ENCODE results near the gene SNCAIP.
"Not testable (repeated sequence)": the region's sequence is repeated elsewhere in the genome, so short reads cannot be mapped to it uniquely, and the experiment has no call there.

SNCAIP gene

DNA sequence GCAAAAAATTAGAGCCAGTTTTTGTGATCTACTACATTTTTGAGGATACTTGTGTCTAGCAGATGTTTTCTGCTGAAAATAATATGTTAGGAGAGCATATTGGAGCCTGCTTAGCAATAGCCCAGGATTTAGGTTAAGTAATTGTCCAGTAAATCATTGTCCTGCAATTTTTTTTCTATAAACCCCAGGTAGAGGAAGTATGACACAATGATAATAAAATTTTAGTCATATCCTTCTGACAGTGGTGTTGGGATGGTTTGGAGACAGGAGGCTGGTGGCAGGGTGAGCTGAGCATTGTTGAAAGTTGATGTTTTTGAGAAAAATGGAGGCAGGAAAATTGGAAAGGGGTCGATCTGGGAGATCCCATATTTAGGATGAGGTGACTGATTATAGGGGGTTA lies 3.5 kb downstream of the SNCAIP start:
- DNase-seq = no peak

DNA sequence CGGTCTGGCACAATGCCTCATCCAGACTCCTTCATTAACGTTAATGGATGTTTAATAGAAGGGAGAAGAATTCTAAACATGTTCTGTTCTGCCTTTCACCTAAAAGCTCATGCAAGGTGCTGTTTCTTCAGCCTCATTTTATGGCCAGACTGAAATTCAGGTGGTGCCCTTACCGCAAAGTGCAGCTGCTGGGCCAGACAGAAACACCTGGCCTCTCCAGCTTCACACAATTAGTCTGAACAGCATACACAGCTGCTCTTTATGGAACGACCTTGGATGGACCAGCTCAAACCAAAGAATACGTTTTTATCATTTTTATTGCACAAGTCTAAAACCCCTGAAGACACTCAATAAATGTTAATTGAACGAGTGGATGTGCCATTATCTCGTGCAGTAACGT lies 4.6 kb downstream of the SNCAIP start:
- DNase-seq = no peak

DNA sequence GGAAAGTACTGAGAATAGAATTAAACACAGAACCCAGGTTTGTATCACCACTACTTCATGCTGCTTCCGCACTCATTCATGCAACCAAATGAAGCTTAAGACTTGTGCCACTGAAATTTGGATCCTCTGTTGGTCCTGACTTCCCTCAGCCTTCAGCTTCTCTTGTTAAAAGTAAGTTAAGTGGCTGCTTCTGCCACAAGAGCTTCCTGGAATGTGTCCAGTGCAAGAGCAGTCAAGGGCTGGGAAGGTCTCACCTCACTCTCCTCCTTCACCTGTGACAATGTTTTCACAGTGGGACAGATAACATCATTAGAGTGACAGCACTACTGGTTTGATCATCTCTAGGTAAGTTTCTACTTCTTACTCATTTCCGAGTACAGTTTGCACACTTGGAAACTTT lies 7.9 kb downstream of the SNCAIP start:
- DNase-seq = no peak

DNA sequence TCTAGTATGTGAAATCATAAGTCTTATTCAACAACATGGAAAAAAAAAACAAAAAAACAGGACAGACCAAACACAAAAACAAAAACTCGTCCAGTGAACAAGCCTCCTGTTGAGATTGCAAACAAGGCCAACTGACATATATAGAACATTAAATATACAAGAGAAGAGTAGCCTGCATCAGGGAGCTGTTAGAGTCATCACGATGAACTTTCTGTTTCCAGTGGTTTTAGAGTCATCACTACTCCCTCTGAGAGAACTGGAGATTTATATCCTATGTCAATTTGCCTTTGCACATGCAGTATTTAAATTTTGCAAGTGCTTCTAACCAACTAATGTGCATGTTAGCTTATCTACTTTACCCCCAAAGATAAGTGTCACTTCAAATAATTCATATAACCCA lies 9.9 kb downstream of the SNCAIP start:
- DNase-seq = no peak

DNA sequence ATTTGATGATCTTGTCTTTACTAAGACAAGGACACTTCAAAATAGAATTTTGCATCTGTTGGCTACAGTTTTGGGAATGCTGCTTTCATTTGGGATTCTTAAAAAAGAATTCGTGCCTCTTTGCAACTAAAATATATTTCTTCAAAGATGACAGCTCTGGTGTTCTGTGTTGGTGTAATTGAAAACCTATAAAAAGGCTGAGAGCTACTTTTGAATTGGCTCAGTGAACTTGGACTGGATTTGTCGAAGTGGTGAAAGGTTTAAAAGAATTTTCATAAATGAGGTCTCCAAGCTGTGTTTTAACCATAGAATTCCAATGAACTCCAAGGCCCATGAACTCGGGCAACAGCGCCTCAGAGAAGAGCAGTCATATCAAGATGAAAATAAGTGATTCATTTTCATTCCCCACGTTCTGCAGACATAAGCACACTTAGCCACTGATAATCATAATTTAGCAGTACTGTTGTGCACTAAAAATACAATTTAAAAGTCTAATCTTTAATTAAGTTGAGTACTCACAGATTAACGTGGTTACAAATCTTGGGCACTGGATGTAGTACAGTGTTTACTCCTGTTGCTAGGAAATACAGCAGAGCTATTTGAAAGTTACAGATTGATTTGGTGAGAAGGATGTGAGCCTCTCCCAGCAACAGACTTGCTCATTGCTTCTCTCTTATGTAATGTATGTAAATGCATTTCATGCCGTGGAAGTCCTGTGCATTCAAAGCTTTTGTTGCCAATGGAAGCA lies 10.9 kb downstream of the SNCAIP start:
- peak; percentile 37 for DNase-seq

DNA sequence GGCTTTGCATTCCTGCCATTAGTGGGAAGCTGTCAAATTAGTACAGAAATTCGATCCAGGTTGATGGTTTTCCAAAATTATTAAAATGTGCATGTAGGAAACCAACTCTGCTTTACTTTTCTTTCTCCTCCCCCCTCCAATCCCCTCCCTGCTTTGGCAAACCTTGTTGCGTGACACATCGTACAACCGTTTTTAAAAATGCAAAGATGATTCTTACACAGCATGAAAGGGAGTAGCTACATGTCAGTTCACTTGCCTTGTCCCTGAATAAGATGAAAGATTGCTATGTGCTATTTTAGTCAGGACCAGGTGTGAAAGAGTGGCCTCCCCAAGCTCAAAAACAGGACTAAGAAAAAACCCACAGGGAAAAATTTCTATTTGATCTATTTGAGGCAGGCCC lies 11.7 kb downstream of the SNCAIP start:
- DNase-seq = no peak

DNA sequence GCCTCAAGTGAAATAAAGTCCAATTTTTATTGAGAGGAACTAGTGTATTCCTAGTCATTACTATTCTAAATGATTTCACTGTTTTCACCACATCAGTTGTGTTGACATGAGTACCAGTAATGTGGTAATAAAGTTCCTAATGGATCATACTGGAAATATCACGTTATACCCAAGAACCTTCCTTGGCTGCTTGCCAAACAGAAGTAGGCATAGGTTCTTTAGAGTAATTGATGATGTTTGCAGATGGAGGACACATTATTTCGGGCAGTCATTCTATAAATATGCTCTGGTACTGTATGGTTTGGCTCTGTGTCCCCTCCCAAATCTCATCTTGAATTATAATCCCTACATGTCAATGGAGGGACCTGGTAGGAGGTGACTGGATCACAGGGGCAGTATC lies 15.1 kb downstream of the SNCAIP start:
- no peak for DNase-seq

DNA sequence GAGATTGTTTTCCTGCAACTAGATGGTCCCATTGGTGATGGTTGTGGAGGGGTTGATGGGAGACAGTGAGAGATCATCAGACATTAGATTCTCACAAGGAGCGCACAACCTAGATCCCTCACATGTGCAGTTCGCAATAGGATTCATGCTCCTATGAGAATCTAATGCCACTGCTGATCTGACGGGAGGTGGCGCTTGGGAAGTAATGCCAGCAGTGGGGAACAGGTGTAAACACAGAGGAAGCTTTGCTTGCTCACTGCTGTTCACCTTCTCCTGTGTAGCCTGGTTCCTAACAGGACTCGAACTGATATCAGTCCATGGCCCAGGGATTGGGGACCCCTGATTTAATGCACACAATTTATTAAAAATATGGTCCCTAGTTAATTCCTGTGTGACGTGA lies 18.8 kb downstream of the SNCAIP start:
- DNase-seq = no peak

DNA sequence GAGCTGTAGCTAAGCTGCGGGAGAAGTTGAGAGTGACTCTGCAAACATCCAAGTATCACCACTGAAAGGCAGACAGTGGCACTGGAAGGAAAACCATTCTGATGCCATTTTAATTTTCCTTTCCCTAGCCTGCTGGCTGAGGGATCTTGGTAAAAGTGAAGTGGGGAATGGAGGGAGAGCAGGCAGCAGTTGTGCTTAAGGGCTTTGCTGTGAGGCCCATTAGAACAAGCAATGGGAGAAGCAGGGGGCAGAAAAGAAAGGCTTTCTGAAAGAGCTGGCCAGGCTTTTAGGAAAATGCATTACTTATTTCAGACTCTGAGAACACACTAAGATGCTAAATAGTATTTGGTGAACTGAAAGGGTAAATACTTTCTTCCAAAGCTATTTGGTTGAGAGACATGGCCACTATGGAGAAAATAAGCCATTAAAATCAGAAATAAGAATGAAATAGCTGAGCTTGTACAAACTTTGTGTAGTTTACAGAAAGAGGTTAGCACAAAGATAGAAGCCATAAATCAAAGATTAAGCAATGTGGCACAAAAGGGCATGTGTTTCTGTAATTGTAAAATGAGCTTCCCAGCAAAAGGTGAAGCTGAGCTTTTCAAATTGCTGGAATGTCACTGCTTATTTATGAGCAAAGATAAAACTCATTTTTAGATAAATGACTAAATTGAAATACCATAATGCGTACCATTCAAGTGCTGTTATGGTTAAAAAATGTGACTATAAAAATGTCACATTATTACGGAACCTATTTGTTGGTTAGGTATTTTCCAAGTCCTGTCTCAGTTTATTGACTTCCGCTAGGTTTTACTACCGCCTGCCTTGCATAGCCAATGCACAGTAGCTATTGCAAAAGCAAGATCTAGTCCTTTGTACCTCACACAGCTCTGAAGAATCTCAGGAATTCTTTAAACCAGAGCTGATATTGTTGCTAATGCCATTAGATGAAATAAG lies 20.8 kb downstream of the SNCAIP start:
- DNase-seq = no peak

DNA sequence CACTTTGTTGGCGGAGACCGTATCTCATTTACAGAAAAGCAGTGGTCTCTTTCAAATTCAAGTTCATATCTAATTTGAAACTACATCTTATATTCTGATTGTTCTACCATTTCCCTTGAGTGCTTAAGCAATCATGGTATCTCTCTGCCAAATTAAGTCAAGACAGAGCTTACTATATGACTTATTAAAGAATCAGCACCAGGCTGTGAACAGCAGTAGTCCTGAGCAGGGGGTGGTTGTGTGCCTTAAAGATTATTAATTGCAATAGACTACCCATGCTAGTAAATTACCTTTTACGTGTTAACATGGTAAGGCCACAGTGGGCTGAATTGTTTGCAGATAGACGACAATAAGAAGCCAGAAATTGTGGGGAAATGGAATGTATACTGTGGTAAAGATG lies 21.5 kb downstream of the SNCAIP start:
- no peak for DNase-seq

DNA sequence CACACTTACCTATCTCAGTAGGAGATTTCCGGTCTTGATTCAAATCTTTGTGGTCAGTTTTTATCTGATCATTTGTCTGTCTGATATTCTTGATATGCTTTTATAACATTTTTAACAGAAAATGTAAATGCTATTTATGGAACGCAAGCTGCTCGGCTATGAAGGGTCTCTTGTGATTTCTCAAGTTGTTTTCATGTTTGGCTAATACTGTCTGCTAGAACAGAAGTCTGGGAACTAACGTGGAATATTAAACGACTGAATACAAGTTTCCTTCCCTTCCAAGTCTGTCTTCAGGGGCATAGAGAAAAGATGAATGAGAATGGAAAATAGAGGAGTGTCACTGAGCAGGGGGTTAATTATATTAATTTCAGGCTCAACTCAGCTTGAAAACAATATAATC lies 27.6 kb downstream of the SNCAIP start:
- DNase-seq = no peak

DNA sequence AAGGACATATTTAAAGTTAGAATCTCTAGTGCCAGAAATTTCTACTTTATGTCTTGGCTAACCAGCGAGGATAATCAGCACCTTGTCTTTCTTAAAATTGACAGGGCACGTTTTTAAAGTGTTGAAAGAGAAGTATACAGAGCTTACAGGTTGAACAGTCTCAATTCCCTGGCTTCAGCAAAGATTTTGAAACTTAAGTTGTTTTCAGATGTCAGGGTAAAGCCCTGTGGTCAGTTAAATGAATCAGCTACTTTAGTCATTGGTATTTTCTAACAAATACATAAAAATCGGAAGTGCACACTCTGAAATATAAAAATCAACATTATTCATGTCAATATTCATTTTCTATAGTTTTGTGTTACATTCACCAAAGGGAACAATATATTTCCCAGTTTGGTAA lies 29.1 kb downstream of the SNCAIP start:
- no peak for DNase-seq

DNA sequence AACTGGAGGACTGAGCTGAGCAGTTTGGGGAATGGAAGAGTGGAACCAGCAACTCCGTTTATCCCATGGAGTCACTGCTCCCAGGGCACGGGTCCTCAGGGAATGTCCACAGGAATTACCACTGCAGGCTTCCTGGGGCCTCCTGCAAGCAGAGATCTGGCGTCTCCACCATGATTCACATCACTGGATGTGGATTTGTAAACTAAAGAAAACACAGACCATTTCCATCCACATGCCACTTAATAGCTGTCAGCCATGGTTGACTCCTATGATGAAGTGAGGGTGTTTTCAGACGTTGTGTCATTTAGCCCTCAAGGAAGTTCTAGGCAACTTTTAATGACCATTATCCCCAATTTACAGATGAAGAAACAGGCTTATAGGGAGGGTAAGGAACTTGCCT lies 30.2 kb downstream of the SNCAIP start:
- DNase-seq = no peak

DNA sequence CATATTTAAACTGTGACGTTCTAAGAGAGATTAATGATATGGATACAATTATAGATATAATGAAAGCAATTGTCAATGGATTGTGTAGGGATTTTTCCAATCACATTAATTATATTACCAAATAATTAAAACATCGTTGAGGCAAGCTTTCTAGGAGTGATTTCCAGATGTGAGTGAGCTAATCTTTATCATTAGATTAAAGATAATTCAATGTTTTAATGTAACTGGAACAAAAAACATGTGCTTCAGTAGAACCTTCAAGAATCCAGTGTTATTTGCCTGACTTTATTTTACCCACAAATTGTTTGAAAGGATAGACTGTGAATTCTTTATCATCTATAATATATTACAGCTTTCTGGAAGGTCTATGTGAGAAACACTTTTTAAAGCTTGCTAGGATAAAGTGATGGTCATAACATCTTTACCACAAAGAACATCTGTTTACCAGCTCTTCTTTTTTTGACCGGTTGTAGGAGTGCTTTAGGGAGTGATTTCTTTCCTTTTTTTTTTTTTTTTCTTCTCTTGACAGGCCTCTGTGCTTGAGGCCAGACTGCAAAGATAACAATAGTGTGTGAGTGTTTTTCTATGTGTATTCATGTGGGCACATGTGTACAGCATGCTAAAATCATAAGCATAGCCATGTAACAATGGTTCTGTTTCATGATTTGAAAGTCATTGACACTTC lies 35.0 kb downstream of the SNCAIP start:
- DNase-seq = no peak

DNA sequence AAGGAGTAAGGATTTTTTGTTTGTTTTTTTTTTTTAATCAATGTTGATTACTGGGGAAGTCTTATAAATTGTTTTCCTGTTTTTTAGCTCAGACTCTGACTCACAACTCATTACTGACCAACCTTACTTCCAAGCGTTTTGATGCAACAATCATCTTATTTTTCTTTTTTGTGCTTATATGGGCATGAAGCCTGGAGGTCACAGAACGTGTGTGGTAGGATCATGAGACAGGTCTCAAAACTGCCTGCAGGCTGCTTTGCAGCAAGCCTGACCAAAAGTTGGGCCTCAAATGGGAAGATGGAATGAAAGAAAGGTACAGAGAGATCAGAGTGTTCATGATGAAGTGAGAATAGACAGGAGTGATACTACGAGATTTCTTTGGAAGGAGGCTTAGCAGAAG lies 38.5 kb downstream of the SNCAIP start:
- DNase-seq = no peak

DNA sequence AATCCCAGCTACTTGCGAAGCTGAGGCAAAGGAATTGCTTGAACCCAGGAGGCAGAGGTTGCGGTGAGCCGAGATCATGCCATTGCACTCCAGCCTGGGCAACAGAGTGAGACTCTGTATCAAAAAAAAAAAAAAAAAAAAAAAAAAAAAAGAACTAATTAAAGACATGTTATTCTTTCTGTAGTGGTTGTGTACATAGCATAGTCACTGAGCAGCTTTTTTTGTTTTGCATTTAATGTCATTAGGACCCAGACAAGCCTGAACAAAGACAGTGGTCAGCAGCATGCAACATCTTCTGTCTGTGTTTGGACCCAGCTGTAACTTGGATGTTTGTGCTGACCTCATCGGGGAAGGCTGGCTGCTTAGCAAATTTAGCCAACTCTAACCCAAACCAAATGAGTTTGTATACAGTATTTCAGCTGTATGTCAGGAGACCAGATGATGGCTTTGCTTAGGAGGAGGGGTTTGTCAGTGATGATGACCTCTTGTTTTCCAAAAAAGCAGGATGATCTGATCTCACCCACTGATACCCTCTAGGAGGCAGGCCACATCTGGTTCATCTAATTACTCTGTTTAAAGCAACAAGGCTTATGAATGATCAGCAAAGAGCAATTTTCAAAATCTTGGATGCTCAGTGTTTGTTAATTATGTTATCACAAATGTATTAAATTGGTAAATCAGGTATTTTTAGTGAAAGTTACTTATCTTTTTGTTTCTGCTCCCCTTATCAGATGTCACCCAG lies 39.5 kb downstream of the SNCAIP start:
- DNase-seq = no peak

DNA sequence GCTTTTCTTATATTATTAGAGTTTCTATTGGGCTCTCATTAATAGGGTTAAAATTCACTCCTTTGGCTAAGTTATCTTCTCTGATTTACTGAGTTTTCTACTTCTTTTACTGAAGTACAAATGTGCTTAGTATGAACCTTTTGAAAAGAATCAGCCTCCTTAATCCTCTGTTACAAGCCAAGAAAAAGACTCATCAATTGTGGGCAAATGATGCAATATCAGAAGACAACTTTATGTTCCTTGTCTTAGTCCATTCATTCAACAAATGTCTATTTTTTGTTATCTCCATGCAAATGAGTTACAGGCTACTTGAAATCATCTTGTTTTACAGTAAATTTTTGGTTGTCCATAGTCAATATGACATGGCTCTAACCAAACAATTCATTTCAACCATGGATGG lies 40.3 kb downstream of the SNCAIP start:
- no peak for DNase-seq

DNA sequence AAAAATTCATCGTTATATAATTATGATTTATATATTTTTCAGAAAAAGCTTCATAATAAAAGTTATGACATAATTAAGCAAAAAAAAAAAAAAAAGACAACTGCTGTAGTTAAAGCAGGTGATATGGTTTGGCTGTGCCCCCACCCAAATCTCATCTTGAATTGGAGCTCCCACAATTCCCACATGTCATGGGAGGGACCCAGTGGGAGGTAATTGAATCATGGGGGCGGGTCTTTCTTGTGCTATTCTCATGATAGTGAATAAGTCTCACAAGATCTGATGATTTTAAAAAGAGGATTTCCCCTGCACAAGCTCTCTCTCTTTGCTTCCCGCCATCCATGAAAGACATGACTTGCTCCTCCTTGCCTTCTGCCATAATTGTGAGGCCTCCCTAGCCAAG lies 41.3 kb downstream of the SNCAIP start:
- DNase-seq = not testable (repeated sequence)

DNA sequence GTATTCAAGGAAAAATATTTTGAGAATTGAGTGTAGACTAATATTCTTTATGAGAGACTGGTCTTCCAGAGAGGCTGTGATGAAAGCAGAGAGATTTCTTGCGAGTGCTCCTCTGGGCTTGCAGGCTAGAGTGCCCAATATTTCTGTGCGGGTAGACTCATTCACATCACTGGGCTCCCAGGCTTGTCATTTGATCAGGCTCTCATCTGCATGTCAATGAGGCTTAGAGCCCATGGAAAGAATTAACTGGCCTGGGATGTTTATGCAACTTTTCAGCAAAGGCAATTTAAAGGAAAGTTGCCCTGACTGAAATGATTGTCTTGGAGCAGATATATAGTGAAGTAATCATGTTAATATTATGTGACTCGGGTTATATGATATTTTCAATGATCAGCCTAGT lies 42.3 kb downstream of the SNCAIP start:
- DNase-seq = no peak

DNA sequence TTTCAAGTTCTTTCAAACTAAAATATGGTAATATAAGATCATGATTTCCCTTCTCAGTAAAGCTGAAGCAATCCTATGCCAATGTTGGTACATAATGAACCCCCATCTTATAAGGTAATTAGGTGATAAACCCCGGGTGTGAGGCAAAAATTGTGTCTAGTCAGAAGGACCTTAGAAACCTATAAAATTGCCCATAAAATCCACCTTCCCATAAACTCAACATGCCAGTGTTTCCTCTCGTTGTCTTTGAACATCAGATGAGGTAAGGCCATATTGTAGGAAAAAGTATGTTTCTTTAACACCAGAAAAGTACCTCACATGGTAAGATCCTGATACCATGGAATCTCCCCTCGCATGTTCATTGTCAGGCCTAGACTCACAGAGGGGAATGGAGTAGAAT lies 43.3 kb downstream of the SNCAIP start:
- no peak for DNase-seq

DNA sequence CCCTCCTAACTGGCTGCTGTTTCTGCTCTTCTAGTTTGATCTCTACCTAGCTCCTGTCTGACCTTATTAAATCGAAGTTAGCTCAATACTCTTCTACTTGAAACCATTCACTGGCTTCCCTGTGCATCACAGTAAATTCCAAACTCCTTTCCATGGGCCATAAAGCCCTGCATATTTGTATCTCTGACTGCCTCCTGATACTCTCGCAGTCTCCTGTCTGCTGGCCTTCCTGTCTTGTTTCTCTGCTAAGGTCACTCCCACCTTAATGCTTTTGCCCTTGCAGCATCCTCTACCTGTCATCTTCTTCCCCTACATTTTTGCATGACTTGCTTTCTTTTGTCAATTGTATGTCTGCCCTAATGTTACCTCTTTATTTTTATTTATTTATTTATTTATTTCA lies 44.8 kb downstream of the SNCAIP start:
- no peak for DNase-seq

DNA sequence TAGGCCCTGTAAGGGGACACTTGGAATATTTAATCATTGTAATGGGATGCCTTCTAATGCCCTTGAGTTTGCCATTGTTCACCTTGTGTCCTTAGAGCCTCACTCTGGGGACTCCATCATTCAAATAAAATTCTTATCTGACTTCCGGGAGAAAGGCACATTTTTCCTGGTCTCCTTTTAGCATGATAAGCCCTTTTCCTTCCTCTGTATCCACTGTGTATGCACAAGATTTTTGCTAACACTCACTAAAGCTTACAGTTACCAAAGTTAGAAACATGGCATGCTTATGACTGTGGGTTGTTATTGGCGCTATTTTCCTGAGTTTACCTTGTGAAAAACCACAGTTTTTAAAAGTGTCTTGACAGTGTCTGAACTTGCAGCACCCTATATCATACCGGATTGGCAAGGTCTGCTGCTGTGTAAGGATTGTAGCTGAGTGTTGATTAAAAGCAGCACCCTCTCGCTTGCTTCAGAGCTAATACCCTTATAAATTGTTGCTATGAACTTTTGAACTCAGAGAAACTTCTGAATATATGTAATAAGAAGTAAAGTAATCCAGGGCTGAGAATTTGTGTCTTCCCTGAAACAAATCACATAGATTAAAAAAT lies 46.4 kb downstream of the SNCAIP start:
- DNase-seq = no peak

DNA sequence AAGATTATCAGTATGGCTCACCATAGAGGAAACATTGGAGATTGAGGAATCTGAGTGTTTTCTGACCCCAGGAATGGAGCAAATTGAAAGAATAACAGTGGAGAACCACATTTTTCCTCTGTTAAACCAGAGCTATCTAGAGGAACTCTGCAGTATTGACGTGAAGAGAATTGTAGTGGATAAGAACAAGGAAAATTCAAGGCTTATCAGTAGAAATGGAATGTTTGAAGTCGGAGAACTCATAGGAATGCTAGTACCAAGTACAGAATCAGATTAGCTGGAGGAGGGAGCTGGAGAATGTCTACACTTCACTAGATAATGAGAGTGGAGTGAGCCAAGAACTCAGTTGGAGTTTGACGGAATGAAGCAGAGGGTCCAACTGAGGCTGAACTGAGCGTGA lies 50.3 kb downstream of the SNCAIP start:
- DNase-seq = no peak
